GM18867 (cell line): ENCODE data around the gene HSPA12B.

Experiments used
- ATAC-seq: cut with Tn5 transposase; IDR thresholded peaks from one replicate; pipeline ENCODE4 v1.9.1; 2021; ENCODE audit warnings: mild to moderate bottlenecking, moderate library complexity; ENCODE audit not compliant: unreplicated experiment

Gene HSPA12B

GRCh38 chr20:3728354-3728753 lies 4.1 kb upstream of the HSPA12B start:
- ATAC-seq: no peak

DNA sequence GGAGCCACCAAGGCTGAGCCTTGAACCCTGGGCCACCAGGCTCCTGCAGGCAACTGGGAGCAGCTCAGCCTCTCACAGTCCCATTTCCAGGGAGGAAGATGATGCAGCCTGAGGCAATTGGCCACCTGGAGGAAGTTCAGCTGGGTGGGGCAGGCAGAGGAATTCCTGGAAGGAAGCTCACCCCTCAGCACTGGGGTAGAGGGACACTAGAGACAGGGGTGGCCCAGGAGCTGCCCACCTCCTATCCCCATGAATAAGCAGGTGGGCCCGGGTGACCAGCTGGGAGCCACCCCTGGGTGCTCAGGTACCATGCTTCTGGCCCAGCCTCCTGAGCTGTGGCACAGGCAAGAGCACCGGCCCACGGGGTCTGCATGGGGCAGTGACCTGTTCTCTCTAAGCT lies 3.6 kb upstream of the HSPA12B start:
- ATAC-seq: no peak

GRCh38 chr20:3729378-3729777 lies 3.1 kb upstream of the HSPA12B start:
- ATAC-seq: no peak

- no peak for ATAC-seq
These were observed 2.5 kb upstream of the HSPA12B start for GRCh38 chr20:3729811-3730540.

DNA sequence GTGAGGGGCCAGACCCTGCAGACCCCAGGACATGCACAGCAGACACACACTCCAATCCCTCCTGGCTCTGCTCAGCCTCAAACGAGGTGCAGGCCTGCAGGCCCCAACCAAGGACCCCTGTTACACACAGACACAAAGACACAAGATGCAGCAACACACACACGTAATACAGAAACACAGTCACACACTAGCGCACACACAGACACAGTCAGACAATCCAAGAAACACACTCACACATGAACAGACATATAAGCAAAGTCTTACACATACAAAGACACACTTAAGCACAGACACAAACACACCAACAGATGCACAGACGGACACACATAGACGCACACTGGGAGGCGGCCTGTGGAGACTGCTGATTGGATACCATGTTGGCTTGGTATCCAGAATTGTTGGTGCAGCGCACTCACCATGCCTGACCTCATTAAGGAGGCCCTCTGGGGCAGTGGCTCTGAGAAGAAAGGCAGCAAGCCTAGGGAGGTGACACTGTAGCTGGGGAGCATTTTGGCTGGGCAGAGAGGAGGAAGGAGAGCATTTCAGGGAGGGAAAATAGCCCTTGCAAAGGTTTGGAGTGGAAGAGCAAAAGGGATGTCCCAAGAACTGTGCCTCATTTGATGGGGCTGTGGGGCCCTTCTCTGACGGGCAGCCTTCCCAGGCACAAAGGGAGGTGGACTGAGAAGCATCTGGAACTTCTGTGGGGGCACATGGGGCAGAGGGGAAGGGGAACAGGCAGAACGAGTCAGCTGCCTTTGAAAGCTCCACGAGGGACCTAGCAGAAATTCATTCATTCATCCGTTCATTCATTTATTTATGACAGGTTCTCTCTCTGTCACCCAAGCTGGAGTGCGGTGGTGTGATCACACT lies 1.4 kb upstream of the HSPA12B start:
- ATAC-seq: no peak

GRCh38 chr20:3731944-3732326 lies 550 bp upstream of the HSPA12B start:
- ATAC-seq: no peak

GRCh38 chr20:3733119-3733995 lies 872 bp downstream of the HSPA12B start:
- ATAC-seq: no peak

- no peak for ATAC-seq
These were observed 1.8 kb downstream of the HSPA12B start for GRCh38 chr20:3734111-3734843.

GRCh38 chr20:3735768-3736167 lies 3.3 kb downstream of the HSPA12B start:
- ATAC-seq: no peak

DNA sequence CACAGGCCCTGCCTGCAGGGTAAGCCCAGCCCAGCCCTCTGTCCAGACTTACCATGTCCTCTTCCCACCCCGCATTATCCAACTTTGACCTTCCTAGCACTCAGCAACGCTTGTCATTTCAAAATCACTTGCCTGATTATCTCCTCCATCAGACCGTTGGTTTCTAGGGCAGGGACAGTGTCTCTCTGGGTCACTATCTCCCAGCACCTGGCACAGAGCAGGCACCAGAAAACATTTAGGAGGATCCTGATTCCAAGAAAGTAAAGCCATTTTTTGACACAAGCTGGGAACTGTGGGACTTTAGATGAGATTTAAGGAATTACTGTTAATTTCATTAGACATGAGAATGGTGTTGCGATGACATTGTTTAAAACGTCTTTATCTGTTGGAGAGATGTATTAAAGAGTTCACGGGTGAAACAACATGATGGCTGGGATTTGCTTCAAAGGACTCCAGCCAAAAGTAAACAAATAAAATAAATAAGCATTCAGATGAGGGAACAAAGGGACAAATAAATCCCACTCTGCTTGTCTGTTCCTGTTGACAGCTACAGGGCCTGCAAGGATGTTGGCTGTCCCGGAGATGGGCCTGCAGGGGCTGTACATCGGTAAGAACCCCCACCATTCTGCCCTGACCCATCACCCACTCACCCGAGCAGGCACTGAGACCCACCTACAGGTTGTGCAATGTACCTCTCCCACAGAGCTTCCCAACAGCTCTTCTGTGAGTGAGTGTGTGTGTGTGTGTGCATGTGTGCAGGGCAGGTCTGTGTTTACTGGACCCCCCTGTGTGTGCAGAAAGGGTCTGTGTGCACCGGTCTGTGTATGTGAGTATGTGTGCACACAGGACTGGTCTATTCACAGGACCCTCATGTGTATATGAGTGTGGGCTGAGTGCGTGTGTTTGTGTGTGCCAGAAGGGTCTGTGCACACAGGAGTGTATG lies 5.9 kb downstream of the HSPA12B start:
- ATAC-seq: no peak

DNA sequence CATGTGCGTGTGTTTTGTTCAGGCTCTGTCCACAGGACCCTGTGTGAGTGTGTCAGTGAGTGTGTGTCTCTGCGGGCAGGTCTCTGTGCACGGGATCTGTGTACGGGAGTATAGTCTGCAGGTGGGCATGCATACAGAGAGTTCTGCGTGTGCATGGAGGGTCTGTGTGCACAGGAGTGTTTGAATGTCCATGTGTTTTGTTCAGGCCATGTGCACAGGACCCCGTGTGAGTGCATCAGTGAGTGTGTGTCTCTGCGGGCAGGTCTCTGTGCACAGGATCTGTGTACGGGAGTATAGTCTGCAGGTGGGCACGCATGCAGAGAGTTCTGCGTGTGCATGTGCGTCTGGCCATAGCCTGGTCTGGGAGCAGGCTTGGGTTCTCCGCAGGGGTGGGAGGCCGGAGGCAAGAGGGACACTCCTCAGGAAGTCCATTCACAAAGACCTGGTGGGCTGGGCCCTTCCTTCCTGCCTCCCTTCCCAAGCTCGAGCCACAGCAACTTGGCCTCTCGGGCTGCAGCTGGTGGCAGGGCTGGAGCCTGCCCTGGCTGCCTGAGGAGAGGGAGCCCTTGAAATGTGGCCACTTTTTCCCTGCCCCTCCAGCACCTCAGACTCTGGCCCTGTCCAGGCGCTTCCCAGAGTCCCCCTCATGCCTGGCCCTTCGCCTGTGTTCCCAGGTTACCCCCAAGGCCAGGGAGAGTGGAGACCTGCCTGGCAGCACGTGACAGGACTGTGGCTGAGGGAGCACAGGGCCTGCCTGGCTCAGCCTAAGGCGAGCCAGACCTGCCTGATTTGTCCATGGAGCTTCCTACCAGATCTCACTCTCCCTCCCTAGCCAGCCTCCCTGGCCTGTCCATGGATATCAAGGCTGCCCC lies 6.8 kb downstream of the HSPA12B start:
- ATAC-seq: no peak

GRCh38 chr20:3739926-3740451 lies 7.5 kb downstream of the HSPA12B start:
- ATAC-seq: no peak

GRCh38 chr20:3740615-3741301 lies 8.3 kb downstream of the HSPA12B start:
- no peak for ATAC-seq

DNA sequence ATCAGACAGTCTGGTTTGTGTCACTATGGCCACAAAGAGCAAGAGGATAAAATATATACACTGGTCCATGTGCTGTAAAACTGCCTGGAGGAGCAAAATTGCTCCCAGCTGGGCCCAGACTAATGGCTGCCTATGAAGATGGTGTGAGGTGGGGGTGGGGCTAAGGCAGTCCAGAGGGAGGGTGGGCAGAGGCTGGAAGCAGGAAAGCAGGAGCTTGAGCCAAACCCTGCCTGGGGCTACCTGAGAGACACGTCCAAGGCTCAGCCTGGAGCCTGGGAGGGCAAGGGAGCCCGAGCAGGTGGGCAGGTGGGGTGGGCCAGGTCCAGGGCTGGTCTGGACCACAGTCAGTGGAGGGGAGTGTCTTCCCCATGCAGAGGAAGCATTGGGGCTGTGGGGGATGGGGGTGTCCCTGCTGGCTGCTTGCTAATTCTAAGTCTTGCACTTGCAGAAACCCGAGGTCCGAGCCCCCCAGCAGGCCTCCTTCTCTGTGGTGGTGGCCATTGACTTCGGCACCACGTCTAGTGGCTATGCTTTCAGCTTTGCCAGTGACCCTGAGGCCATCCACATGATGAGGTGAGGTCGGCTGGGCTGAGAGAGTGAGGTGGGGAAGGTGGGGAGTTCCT lies 9.5 kb downstream of the HSPA12B start:
- ATAC-seq: no peak

GRCh38 chr20:3743251-3743650 lies 10.8 kb downstream of the HSPA12B start:
- no peak for ATAC-seq

DNA sequence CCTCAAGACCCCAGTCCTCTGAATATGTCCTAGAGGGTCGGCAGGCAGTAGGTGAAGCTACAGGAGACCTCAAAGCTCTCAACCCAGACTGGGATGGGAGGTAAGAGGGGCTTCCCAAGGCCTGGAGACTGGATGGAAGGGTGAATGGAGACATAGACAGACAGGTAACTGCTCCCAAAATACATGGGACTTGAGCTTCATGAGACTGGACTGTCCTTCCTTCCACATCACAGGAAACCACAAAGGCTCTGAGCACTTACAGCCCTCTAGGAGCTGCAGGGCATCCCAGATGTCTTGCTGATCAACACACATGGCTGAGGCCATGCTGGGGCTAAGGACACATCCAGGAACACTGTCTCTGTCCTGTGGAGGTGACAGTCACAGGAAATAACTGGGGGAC lies 11.6 kb downstream of the HSPA12B start:
- no peak for ATAC-seq
